Activated CD4-positive, alpha-beta T cell treated with anti-CD3 and anti-CD28 coated beads, Interleukin-2, Interleukin-6, amounts not matched to agents 100 ng/mL and 50 ng/mL, durations not matched to agents 16 hours and 8 hours (primary cell): Measurements from ENCODE around the gene TRAF3.

Experiments used
- DNase-seq: peaks from one replicate; pipeline ENCODE4 v3.0.0-alpha.2; 2020

TRAF3 gene, protein sequence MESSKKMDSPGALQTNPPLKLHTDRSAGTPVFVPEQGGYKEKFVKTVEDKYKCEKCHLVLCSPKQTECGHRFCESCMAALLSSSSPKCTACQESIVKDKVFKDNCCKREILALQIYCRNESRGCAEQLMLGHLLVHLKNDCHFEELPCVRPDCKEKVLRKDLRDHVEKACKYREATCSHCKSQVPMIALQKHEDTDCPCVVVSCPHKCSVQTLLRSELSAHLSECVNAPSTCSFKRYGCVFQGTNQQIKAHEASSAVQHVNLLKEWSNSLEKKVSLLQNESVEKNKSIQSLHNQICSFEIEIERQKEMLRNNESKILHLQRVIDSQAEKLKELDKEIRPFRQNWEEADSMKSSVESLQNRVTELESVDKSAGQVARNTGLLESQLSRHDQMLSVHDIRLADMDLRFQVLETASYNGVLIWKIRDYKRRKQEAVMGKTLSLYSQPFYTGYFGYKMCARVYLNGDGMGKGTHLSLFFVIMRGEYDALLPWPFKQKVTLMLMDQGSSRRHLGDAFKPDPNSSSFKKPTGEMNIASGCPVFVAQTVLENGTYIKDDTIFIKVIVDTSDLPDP

GRCh38 chr14:102776761-102777710, at the start of gene TRAF3:
Gene TRAF3 (plus strand): TSS chr14:102777449. CDS start chr14:102870202, 92,753 bp downstream.
- peak; percentile 87 for DNase-seq

- DNase-seq = no peak
Measured at GRCh38 chr14:102728501-102728900, 48.7 kb upstream of the TRAF3 start.

GRCh38 chr14:102729268-102729667, 48.0 kb upstream of the TRAF3 start:
- DNase-seq = no peak

GRCh38 chr14:102729825-102730224, 47.4 kb upstream of the TRAF3 start:
- no peak for DNase-seq

DNA sequence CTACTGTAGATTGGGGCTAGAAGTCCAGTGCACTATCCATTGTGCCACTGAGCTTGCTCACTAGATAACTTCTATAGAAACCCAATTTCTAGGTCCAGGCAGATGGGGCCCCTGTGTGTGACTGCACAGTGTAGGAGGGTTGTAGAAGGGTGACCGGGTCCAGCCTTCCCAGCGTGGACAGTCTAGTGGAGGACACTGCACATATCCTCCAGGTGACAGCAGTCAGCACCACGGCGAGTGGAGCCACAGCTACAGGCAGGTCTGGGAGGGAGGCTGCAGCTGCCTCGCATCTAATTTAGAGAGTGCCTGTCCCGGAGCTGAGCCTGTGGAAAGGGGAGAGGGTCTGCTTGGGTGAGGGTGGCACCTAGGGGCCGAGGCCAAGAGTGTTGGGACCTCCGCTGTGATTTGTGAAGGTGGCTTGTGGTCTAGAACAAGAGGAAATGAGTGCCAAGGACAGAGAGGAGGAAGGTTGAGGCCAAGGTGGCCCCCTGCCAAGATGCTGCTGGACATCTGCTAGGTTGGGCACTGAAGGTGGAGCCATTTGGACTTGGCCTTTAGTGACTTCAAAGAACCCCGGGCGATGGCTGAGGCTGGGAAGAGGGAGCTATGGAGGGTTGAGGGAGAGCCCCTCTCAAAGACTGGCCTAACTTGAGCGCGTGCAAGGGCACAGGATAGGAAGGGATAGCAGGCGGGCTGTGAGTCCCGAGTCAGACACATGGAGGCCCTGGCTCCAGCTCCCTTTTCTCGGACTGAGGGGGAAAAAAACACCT, 46.0 kb upstream of the TRAF3 start:
- DNase-seq = no peak

DNA sequence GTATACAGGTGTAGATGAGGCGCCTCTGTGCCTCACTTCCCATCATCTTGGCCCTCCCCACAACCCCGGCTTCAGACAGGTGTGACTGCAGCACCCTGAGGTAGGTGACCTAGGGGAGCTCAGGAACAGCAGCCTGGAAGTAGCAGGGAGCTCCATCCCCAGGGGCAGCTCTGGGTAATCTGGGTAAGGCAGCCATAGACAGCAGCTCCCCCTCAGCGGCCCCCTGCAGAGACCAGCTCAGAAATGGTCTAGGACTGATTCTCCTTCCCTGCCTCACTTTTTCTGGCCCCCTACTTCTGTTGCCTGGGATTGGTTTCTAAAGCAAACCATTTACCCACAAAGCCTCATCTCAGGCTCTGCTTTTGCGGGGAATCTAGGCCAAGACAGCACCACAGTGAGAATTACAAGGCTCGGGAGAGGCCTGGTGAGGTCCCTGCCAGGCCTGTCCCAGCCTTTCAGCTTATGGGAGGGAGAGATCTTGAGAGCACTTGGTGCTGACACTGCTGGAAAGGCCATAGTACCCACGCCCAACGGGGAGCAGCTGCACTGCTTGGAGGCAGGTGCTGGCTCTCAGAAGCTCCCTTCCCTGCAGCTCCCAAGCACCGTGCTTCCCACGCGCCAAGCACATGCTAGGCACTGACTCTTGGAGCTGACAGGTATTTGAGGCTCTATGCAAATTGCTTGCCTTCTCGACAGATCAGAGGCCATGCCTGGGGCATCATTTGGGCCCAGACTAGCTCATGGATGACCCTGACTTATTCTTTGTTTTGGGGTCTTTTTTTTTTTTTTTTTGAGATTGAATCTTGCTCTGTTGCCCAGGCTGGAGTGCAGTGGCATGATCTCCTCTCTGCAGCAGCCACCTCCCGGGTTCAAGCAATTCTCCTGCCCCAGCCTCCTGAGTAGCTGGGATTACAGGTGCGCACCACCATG, 45.1 kb upstream of the TRAF3 start:
- DNase-seq = no peak

DNA sequence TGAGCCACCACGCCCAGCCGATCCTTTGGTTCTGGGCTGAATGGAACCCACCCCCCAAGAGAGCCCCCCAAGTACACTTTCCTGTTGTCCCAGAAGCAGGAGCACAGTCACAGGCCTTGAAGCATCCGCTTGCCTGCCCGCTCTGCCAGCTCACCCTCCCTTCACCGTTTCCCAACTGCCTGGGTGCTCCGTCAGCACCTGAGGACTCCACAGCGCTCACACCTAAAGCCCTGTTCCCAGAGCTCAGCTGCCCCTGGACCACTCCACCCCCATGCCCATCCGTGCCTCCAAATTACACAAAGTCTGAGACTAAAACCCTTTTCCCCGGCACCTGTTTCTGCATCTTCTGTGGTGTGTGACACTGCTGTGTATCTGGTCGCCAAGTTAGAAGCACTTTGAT, 44.3 kb upstream of the TRAF3 start:
- DNase-seq = no peak

DNA sequence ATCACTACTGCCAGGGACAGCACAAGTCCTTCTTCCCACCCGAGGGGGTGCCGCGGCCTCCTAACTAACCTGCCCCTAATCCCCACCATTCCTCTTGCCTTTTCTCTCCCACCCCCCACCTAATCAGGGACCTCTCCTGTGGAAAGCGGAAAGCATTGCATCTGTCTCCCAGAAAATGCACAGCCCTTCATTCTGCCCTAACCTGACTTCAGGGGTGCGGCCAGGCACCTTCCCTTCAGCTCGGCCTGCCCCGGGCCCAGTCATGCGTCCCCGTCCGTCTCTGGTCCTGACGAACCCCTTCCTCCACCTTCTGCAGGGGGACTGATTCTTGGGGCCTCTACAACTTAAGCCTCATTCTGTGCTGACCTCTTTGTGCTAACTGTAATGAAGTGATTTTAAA, 43.9 kb upstream of the TRAF3 start:
- DNase-seq = no peak

GRCh38 chr14:102734436-102734835, 42.8 kb upstream of the TRAF3 start:
- DNase-seq = no peak

GRCh38 chr14:102736956-102737355, 40.3 kb upstream of the TRAF3 start:
- no peak for DNase-seq

GRCh38 chr14:102737402-102738372, 39.6 kb upstream of the TRAF3 start:
- no peak for DNase-seq

DNA sequence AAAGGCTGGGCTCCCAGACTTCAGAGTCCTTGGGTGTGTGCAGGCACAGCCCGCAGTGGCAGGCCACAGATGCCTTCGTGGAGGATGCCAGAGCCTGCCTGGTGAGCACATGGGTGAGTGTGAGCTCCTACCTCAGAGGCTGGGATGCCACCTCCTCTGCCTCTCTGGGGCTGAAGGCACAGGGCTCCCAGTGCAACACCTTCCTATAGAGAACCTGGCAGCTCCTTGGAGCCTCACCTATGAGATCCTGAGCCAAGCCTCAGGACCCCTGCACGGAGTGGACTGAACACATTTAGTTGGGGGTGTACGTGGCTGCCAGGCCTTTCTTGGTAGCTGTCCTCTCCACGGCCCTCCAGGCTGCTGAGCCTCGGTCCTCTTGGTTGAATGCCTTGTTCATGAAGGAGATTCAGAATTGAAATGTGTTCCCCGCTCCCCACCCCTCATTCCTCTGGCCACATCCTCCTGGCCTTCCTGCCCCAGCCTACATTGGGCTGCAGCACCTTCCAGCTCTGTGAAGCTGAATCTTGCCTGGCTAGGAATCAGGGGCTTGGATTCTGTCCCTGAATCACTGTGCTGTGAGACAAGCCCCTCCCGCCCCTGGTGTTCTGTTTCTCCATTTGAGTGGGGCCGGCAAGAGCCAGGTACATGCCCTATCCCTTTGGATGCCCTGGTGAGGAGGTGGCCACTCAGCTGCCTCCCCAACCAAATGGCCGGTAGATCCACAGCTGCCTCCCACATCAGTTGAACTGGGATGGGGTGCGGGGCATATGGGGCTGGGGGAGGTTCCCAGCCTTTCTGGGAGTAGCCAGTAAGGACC, 38.7 kb upstream of the TRAF3 start:
- DNase-seq = no peak

- no peak for DNase-seq
Measured at GRCh38 chr14:102739190-102739469, 38.1 kb upstream of the TRAF3 start.

DNA sequence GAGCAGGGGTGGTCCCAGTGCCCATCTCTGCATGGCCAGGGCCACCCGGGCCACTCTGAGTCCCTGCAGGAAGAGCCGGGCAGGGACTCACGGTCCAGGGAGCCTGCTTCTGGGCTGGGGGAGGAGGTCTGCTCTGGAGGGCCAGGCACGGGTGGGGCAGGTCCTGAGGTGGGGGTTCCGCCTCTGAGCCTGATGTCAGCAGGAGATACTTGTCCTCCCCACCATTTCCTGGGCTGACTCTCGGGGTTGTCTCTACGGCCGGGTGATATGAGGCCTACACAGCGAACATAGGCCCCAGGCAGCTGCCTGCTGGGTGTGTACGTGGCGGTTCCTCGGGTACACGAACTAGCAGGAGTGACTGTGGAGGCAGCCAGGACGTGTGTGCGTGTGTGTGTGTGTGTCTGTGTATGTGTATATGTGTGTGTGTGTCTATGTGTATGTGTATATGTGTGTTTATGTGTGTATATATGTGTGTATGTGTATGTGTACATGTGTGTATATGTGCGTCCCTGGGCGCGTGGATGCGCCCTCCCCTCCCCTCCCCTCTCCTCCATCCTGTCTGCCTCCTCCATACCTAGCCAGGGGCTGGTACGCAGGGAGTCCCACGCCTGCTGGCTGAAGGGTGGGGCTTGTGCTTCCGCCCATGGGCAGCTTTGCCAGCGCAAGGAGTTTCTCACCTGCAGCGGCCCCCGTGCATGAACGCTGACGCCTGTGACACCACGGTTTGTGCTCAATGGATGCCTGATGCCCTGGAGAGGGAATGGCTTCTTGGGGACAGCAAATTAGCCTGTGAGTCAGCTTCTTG, 30.4 kb upstream of the TRAF3 start:
- DNase-seq = no peak

DNA sequence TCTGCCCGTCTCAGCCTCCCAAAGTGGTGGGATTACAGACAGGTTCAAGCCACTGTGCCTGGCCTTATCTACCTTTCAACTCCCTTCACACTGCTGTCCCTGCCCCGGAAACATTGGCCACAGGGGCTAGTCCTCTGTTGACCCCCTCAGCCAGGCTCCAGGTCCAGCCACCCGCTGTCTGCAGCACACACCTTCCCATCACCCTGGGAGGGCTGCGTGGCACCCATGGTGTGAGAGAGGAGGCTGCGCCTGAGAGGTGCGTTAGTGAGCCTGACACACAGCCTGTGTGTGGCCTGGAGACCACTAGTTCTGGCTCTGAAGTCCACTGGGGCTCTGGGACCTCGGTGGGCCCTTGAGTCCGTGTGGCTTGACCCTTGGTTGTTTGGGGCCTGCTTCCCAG, 28.4 kb upstream of the TRAF3 start:
- DNase-seq = no peak

GRCh38 chr14:102749393-102750305, 27.6 kb upstream of the TRAF3 start:
- no peak for DNase-seq

GRCh38 chr14:102750376-102750775, 26.9 kb upstream of the TRAF3 start:
- DNase-seq = no peak

GRCh38 chr14:102751088-102751487, 26.2 kb upstream of the TRAF3 start:
- no peak for DNase-seq
